HepG2 (cell line): Measurements from ENCODE around the gene LNX2. TPM values are rescaled to one million over a fixed set of nuclear protein-coding genes. Genes with fewer than 3 reads are reported as not detected.

ENCODE experiments used
- ADNP ChIP-seq: sonication (generic); formaldehyde crosslinking; IDR thresholded peaks from 2 replicates; pipeline ENCODE4 v1.4.0; 2020; ENCODE audit warnings: missing genetic modification reagents
- AHR ChIP-seq: IDR thresholded peaks from 2 replicates; pipeline ENCODE4 v1.6.1; 2018; ENCODE audit warnings: missing genetic modification reagents, missing compliant biosample characterization
- CBFB ChIP-seq: sonication (generic); formaldehyde crosslinking; IDR thresholded peaks from 2 replicates; pipeline ENCODE4 v1.4.0; 2020; ENCODE audit warnings: missing genetic modification reagents
- GLI4 ChIP-seq: sonication (generic); formaldehyde crosslinking; IDR thresholded peaks from 2 replicates; pipeline ENCODE4 v1.5.1; 2020; ENCODE audit warnings: missing genetic modification reagents, mild to moderate bottlenecking, moderate library complexity, borderline replicate concordance
- HNRNPH1 ChIP-seq: fragments of 200-400 bp; formaldehyde crosslinking; optimal IDR thresholded peaks from 2 replicates; pipeline ENCODE3; 2017; ENCODE audit warnings: mild to moderate bottlenecking, low read depth, low read length
- KMT2A ChIP-seq: sonication (generic); formaldehyde crosslinking; IDR thresholded peaks from 2 replicates; pipeline ENCODE4 v1.4.0; 2020; ENCODE audit warnings: missing genetic modification reagents
- MAF1 ChIP-seq: sonication (generic); formaldehyde crosslinking; IDR thresholded peaks from 2 replicates; pipeline ENCODE4 v1.5.0; 2020; ENCODE audit warnings: missing genetic modification reagents, borderline replicate concordance
- MATR3 ChIP-seq: sonication (generic); formaldehyde crosslinking; IDR thresholded peaks from 2 replicates; pipeline ENCODE4 v1.4.0; 2020; ENCODE audit warnings: missing genetic modification reagents
- MIER3 ChIP-seq: IDR thresholded peaks from 2 replicates; pipeline ENCODE4 v1.6.1; 2016; ENCODE audit warnings: missing compliant biosample characterization, borderline replicate concordance
- MXI1 ChIP-seq: IDR thresholded peaks from 3 replicates; pipeline ENCODE4 v1.6.1; 2012; ENCODE audit warnings: low read depth, low read length, inconsistent platforms, borderline replicate concordance
- NFKBIZ ChIP-seq: IDR thresholded peaks from 2 replicates; pipeline ENCODE4 v1.6.1; 2018; ENCODE audit warnings: missing genetic modification reagents, missing compliant biosample characterization
- SAFB2 ChIP-seq: sonication (generic); formaldehyde crosslinking; IDR thresholded peaks from 2 replicates; pipeline ENCODE4 v1.5.1; 2020; ENCODE audit warnings: missing genetic modification reagents, low read depth, mild to moderate bottlenecking, borderline replicate concordance
- ZMAT3 ChIP-seq: sonication (generic); formaldehyde crosslinking; conservative IDR thresholded peaks from 2 replicates; pipeline ENCODE4 v1.7.0; 2021; ENCODE audit warnings: missing genetic modification reagents
- ZNF530 ChIP-seq: sonication (generic); formaldehyde crosslinking; IDR thresholded peaks from 2 replicates; pipeline ENCODE4 v1.5.0; 2020; ENCODE audit warnings: low read depth, mild to moderate bottlenecking, missing genetic modification reagents
- ZNF547 ChIP-seq: sonication (generic); formaldehyde crosslinking; IDR thresholded peaks from 2 replicates; pipeline ENCODE4 v1.5.1; 2020; ENCODE audit warnings: mild to moderate bottlenecking, missing genetic modification reagents
- ZNF563 ChIP-seq: sonication (generic); formaldehyde crosslinking; IDR thresholded peaks from 2 replicates; pipeline ENCODE4 v1.8.0; 2022; ENCODE audit warnings: mild to moderate bottlenecking, moderate library complexity, missing genetic modification reagents
- ZNF577 ChIP-seq: sonication (generic); formaldehyde crosslinking; IDR thresholded peaks from 2 replicates; pipeline ENCODE4 v1.4.0; 2020; ENCODE audit warnings: mild to moderate bottlenecking, low read depth, missing genetic modification reagents, borderline replicate concordance
- polyA plus RNA-seq, 8 experiments: library from polyadenylated mRNA; depleted of rRNA in 3 of 8; stranded (reverse) in 7 of 8; unstranded in 1 of 8; fragments of >200 nt; fragmentation: Illumina TruSeq in 4 of 8; extraction: Trizol in 4 of 8; gene quantifications; 2 replicates each; pipeline versions ENCODE4 v1.2.1 to v1.2.3, GENCODE V29; 2011 to 2016; ENCODE audit warnings: low read depth in 4 of 8, missing spikeins in 1 of 8, mixed read lengths in 1 of 8; ENCODE audit not compliant: insufficient read depth in 1 of 8
- total RNA-seq, 5 experiments: library from RNA; depleted of rRNA; stranded (reverse); fragments of >200 nt; fragmentation: Illumina TruSeq; extraction: Trizol; gene quantifications; 2 replicates each; pipeline ENCODE4 v1.2.3, GENCODE V29; 2016; ENCODE audit warnings: low read depth in 1 of 5
- TF ChIP-seq, protein P1 (sequence below), 2 experiments: sonication (generic) in 1 of 2; formaldehyde crosslinking in 1 of 2; IDR thresholded peaks; 2 replicates each; pipeline versions ENCODE4 v1.6.1 to v1.9.0; 2014 to 2022; ENCODE audit warnings: antibody characterized with exemption in 1 of 2, borderline replicate concordance in 1 of 2, inconsistent platforms in 1 of 2, low read depth in 1 of 2, missing genetic modification reagents in 1 of 2
- TF ChIP-seq, protein P2 (sequence below): IDR thresholded peaks from 2 replicates; pipeline ENCODE4 v1.6.1; 2016; ENCODE audit warnings: low read depth, missing genetic modification reagents, missing compliant biosample characterization
- TF ChIP-seq, protein P3 (sequence below): sonication (generic); formaldehyde crosslinking; IDR thresholded peaks from 2 replicates; pipeline ENCODE4 v1.4.0; 2020; ENCODE audit warnings: missing genetic modification reagents

The LNX2 gene
- total and polyA plus RNA-seq, 2 of the 13 experiments (the other 11 are each of a cell fraction or from before 2014, with no cell fraction given), result 9.2 to 9.7 TPM

DNA sequence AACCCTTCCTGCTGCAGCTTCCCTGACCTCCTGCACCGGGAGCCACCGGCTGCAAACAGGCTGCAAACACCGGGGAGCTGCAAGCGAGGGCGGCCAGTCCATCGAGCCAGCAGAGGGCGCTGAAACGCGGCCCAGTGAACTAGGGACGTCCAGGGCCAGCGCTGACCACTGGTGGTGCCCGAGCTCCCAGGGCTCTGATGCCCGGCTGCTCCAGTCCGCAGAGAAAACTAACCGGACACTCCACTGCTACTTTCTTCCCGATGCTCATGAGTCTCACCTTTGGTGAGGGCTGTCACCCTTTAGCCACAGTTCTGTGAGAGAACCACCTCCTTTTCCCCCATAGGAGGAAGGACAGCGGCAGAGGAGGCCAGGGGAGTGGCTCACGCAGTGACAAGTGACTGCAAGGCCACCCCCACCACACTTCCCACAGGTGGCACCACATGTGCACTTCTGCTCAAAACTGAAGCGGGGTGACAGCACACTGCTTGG, 87.1 kb downstream of the LNX2 start (continued):
- TF ChIP-seq, protein P1, sequence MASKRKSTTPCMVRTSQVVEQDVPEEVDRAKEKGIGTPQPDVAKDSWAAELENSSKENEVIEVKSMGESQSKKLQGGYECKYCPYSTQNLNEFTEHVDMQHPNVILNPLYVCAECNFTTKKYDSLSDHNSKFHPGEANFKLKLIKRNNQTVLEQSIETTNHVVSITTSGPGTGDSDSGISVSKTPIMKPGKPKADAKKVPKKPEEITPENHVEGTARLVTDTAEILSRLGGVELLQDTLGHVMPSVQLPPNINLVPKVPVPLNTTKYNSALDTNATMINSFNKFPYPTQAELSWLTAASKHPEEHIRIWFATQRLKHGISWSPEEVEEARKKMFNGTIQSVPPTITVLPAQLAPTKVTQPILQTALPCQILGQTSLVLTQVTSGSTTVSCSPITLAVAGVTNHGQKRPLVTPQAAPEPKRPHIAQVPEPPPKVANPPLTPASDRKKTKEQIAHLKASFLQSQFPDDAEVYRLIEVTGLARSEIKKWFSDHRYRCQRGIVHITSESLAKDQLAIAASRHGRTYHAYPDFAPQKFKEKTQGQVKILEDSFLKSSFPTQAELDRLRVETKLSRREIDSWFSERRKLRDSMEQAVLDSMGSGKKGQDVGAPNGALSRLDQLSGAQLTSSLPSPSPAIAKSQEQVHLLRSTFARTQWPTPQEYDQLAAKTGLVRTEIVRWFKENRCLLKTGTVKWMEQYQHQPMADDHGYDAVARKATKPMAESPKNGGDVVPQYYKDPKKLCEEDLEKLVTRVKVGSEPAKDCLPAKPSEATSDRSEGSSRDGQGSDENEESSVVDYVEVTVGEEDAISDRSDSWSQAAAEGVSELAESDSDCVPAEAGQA (IDR thresholded peaks at IDR 0.05; ENCODE audit: low read depth), result no peak
- TF ChIP-seq, protein P1 (CRISPR knock-in tag; IDR thresholded peaks at IDR 0.05; ENCODE audit: borderline replicate concordance), result no peak
- no peak for TF ChIP-seq MATR3 (CRISPR knock-in tag)
- no peak for TF ChIP-seq GLI4 (CRISPR knock-in tag)
- TF ChIP-seq NFKBIZ, result no peak
- TF ChIP-seq ZMAT3 (CRISPR knock-in tag), result no peak
- TF ChIP-seq ZNF577 (CRISPR knock-in tag), result no peak
- 0 out of 2 replicates have a peak, but pooled peaks have one; percentile 43 for TF ChIP-seq CBFB
- TF ChIP-seq, protein P2, sequence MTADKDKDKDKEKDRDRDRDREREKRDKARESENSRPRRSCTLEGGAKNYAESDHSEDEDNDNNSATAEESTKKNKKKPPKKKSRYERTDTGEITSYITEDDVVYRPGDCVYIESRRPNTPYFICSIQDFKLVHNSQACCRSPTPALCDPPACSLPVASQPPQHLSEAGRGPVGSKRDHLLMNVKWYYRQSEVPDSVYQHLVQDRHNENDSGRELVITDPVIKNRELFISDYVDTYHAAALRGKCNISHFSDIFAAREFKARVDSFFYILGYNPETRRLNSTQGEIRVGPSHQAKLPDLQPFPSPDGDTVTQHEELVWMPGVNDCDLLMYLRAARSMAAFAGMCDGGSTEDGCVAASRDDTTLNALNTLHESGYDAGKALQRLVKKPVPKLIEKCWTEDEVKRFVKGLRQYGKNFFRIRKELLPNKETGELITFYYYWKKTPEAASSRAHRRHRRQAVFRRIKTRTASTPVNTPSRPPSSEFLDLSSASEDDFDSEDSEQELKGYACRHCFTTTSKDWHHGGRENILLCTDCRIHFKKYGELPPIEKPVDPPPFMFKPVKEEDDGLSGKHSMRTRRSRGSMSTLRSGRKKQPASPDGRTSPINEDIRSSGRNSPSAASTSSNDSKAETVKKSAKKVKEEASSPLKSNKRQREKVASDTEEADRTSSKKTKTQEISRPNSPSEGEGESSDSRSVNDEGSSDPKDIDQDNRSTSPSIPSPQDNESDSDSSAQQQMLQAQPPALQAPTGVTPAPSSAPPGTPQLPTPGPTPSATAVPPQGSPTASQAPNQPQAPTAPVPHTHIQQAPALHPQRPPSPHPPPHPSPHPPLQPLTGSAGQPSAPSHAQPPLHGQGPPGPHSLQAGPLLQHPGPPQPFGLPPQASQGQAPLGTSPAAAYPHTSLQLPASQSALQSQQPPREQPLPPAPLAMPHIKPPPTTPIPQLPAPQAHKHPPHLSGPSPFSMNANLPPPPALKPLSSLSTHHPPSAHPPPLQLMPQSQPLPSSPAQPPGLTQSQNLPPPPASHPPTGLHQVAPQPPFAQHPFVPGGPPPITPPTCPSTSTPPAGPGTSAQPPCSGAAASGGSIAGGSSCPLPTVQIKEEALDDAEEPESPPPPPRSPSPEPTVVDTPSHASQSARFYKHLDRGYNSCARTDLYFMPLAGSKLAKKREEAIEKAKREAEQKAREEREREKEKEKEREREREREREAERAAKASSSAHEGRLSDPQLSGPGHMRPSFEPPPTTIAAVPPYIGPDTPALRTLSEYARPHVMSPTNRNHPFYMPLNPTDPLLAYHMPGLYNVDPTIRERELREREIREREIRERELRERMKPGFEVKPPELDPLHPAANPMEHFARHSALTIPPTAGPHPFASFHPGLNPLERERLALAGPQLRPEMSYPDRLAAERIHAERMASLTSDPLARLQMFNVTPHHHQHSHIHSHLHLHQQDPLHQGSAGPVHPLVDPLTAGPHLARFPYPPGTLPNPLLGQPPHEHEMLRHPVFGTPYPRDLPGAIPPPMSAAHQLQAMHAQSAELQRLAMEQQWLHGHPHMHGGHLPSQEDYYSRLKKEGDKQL (CRISPR knock-in tag), result no peak
- no peak for TF ChIP-seq HNRNPH1
- TF ChIP-seq MXI1, result no peak
- no peak for TF ChIP-seq ZNF530 (CRISPR knock-in tag)
- no peak for TF ChIP-seq SAFB2 (CRISPR knock-in tag)
- TF ChIP-seq MAF1 (CRISPR knock-in tag), result no peak
- TF ChIP-seq, protein P3, sequence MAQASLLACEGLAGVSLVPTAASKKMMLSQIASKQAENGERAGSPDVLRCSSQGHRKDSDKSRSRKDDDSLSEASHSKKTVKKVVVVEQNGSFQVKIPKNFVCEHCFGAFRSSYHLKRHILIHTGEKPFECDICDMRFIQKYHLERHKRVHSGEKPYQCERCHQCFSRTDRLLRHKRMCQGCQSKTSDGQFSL (CRISPR knock-in tag), result no peak
- peak; percentile 35; the same call in 1 of the 2 replicates for TF ChIP-seq KMT2A
- TF ChIP-seq ZNF547 (CRISPR knock-in tag), result no peak
- TF ChIP-seq ZNF563 (CRISPR knock-in tag), result 0 out of 2 replicates have a peak, but pooled peaks have one; percentile 54
- TF ChIP-seq ADNP (CRISPR knock-in tag), result no peak
- no peak for TF ChIP-seq AHR (CRISPR knock-in tag)
- TF ChIP-seq MIER3 (CRISPR knock-in tag), result 0 out of 2 replicates have a peak, but pooled peaks have one; percentile 43
